GM18873 (cell line): ENCODE data around the gene OR4C15.

Source experiments
- ATAC-seq: cut with Tn5 transposase; IDR thresholded peaks from one replicate; pipeline ENCODE4 v1.9.1; 2021; ENCODE audit warnings: mild to moderate bottlenecking, moderate library complexity, moderate number of reproducible peaks; ENCODE audit not compliant: unreplicated experiment, low FRiP score

OR4C15 gene

GRCh38 chr11:55554169-55554568 lies at the start of gene OR4C15:
Gene OR4C15 (plus strand): TSS chr11:55554469. CDS start chr11:55554469, 0 bp downstream.
- ATAC-seq: no peak

- ATAC-seq: no peak
Observed at GRCh38 chr11:55571828-55572227, 17.6 kb downstream of the OR4C15 start, which contains the start of gene OR4C16. Gene OR4C16 (plus strand): TSS chr11:55572128. CDS start chr11:55572128, 0 bp downstream.

DNA sequence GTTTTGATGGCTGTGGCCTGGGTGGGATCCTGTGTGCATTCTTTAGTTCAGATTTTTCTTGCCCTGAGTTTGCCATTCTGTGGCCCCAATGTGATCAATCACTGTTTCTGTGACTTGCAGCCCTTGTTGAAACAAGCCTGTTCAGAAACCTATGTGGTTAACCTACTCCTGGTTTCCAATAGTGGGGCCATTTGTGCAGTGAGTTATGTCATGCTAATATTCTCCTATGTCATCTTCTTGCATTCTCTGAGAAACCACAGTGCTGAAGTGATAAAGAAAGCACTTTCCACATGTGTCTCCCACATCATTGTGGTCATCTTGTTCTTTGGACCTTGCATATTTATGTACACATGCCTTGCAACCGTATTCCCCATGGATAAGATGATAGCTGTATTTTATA lies 18.3 kb downstream of the OR4C15 start:
- no peak for ATAC-seq
